ENCODE measurements around the gene HIVEP3.

- TF ChIP-seq TAF1 (IDR thresholded peaks at IDR 0.05; ENCODE audit: low read depth, low read length): no peak
- no peak for TF ChIP-seq SPI1 (IDR thresholded peaks at IDR 0.05; ENCODE audit: low read depth, low read length)
- no peak for TF ChIP-seq POU2F2 (IDR thresholded peaks at IDR 0.05; ENCODE audit: low read depth, low read length)
- TF ChIP-seq POLR2A (IDR thresholded peaks at IDR 0.05; ENCODE audit: low read depth, low read length): no peak
- no peak for TF ChIP-seq POLR2AphosphoS5 (IDR thresholded peaks at IDR 0.05; ENCODE audit: low read depth, low read length)
These were observed 451.0 kb downstream of the HIVEP3 start for GRCh38 chr1:41467673-41468072.

Data from GM12891 (cell line).